Ammon's horn (tissue), 1 donor: ENCODE data around the gene CALML4.
"Not testable (repeated sequence)": the region's sequence is repeated elsewhere in the genome, so short reads cannot be mapped to it uniquely, and the experiment has no call there.

Experiments used
- DNase-seq: peaks from one replicate; pipeline ENCODE4 v3.0.0-alpha.2; 2016; ENCODE audit warnings: low spot score

The CALML4 gene

GRCh38 chr15:68224546-68225250 is 19.6 kb upstream of the CALML4 start:
- no peak for DNase-seq

GRCh38 chr15:68224108-68224507 is 19.0 kb upstream of the CALML4 start:
- DNase-seq = no peak

- no peak for DNase-seq
Measured at GRCh38 chr15:68223171-68223570, 18.0 kb upstream of the CALML4 start.

- DNase-seq = not testable (repeated sequence)
Measured at GRCh38 chr15:68222432-68222743, 17.3 kb upstream of the CALML4 start.

- DNase-seq = not testable (repeated sequence)
Measured at GRCh38 chr15:68221530-68222431, 16.6 kb upstream of the CALML4 start.

- DNase-seq = no peak
Measured at GRCh38 chr15:68220967-68221366, 15.8 kb upstream of the CALML4 start.

- no peak for DNase-seq
Measured at GRCh38 chr15:68220489-68220888, 15.4 kb upstream of the CALML4 start.

- no peak for DNase-seq
Measured at GRCh38 chr15:68218847-68219798, 14.0 kb upstream of the CALML4 start.

GRCh38 chr15:68218331-68218730 is 13.2 kb upstream of the CALML4 start:
- DNase-seq = no peak

GRCh38 chr15:68217341-68217740 is 12.2 kb upstream of the CALML4 start:
- no peak for DNase-seq

- DNase-seq = no peak
Measured at GRCh38 chr15:68214838-68215254, 9.7 kb upstream of the CALML4 start.

GRCh38 chr15:68213991-68214837 is 9.1 kb upstream of the CALML4 start:
- DNase-seq = no peak

GRCh38 chr15:68213491-68213845 is 8.3 kb upstream of the CALML4 start:
- not testable (repeated sequence) for DNase-seq

- no peak for DNase-seq
Measured at GRCh38 chr15:68211656-68212320, 6.7 kb upstream of the CALML4 start.

- peak; percentile 91 for DNase-seq
Measured at GRCh38 chr15:68210821-68211655, 5.9 kb upstream of the CALML4 start.

GRCh38 chr15:68210409-68210756 is 5.3 kb upstream of the CALML4 start:
- no peak for DNase-seq

- no peak for DNase-seq
Measured at GRCh38 chr15:68209735-68210408, 4.7 kb upstream of the CALML4 start.

GRCh38 chr15:68209272-68209671 is 4.1 kb upstream of the CALML4 start:
- DNase-seq = no peak

- DNase-seq = no peak
Measured at GRCh38 chr15:68208636-68209240, 3.6 kb upstream of the CALML4 start.
